ENCODE results near the gene COL16A1. TPM values are rescaled to one million over a fixed set of nuclear protein-coding genes. Genes with fewer than 3 reads are reported as not detected.

The COL16A1 gene
- total RNA-seq, 1 donor from 2014 or later, result 0.42 TPM

- intact Hi-C loops (cut with micrococcal nuclease), result no loop called here
These were observed 36.6 kb downstream of the COL16A1 start for GRCh38 chr1:31667065-31667785.

- intact Hi-C loops (cut with micrococcal nuclease), result no loop called here
These were observed 37.4 kb downstream of the COL16A1 start for GRCh38 chr1:31666263-31666963.

- intact Hi-C loops (cut with micrococcal nuclease), result loop anchor here (2.0 kb wide), 1 partner anchor 39 kb away; the partner anchor contains the start of gene COL16A1
These were observed 38.5 kb downstream of the COL16A1 start for GRCh38 chr1:31665234-31665878.

- intact Hi-C loops (cut with micrococcal nuclease), result loop anchor here (1.0 to 5.0 kb wide), 6 partner anchors 40 to 748 kb away; partner anchors contain the start of gene COL16A1
These were observed 39.3 kb downstream of the COL16A1 start for GRCh38 chr1:31664528-31664927.

- intact Hi-C loops (cut with micrococcal nuclease), result loop anchor here (1.0 to 5.0 kb wide), 7 partner anchors 41 to 748 kb away; partner anchors contain the start of gene COL16A1
These were observed 40.0 kb downstream of the COL16A1 start for GRCh38 chr1:31663622-31664452.

- intact Hi-C loops (cut with micrococcal nuclease), result loop anchor here (5.0 kb wide), 2 partner anchors 400 to 750 kb away; no protein-coding TSS in a partner anchor
These were observed 41.4 kb downstream of the COL16A1 start for GRCh38 chr1:31662463-31662862.

- intact Hi-C loops (cut with micrococcal nuclease), result loop anchor here (5.0 kb wide), 2 partner anchors 400 to 750 kb away; no protein-coding TSS in a partner anchor
These were observed 42.0 kb downstream of the COL16A1 start for GRCh38 chr1:31661856-31662255.

- intact Hi-C loops (cut with micrococcal nuclease), result loop anchor here (5.0 kb wide), 2 partner anchors 401 to 751 kb away; no protein-coding TSS in a partner anchor
These were observed 42.9 kb downstream of the COL16A1 start for GRCh38 chr1:31660871-31661455.

GRCh38 chr1:31659889-31660288, 43.9 kb downstream of the COL16A1 start:
- intact Hi-C loops (cut with micrococcal nuclease), result loop anchor here (5.0 kb wide), 2 partner anchors 402 to 752 kb away; no protein-coding TSS in a partner anchor

- intact Hi-C loops (cut with micrococcal nuclease), result no loop called here
These were observed 45.1 kb downstream of the COL16A1 start for GRCh38 chr1:31658721-31659120.

- intact Hi-C loops (cut with micrococcal nuclease), result no loop called here
These were observed 45.8 kb downstream of the COL16A1 start for GRCh38 chr1:31657972-31658510.

GRCh38 chr1:31657020-31657804, 46.6 kb downstream of the COL16A1 start:
- intact Hi-C loops (cut with micrococcal nuclease), result no loop called here

- intact Hi-C loops (cut with micrococcal nuclease), result no loop called here
These were observed 48.1 kb downstream of the COL16A1 start for GRCh38 chr1:31655756-31656155.

- intact Hi-C loops (cut with micrococcal nuclease), result no loop called here
These were observed 48.7 kb downstream of the COL16A1 start for GRCh38 chr1:31655104-31655503.

GRCh38 chr1:31654474-31654776, 49.4 kb downstream of the COL16A1 start:
- intact Hi-C loops (cut with micrococcal nuclease), result no loop called here

GRCh38 chr1:31653717-31654473, 49.9 kb downstream of the COL16A1 start:
- intact Hi-C loops (cut with micrococcal nuclease), result no loop called here

- intact Hi-C loops (cut with micrococcal nuclease), result no loop called here
These were observed 50.8 kb downstream of the COL16A1 start for GRCh38 chr1:31652891-31653499.

- intact Hi-C loops (cut with micrococcal nuclease), result no loop called here
These were observed 52.1 kb downstream of the COL16A1 start for GRCh38 chr1:31651766-31652165.

All from T-helper 1 cell treated with Interleukin-12 subunit alpha and Interleukin-12 subunit beta and Interleukin-4 antibody, amounts not matched to agents 30 ng/mL and 1 ng/mL, for 36 hours (primary cell).